ENCODE results near the gene SULT1C4. TPM values are rescaled to one million over a fixed set of nuclear protein-coding genes. Genes with fewer than 3 reads are reported as not detected.

SULT1C4 gene
- total RNA-seq, 4 donors from 2014 or later = 0.31 to 2.1 (median 1.2) TPM; not detected in 1

DNA sequence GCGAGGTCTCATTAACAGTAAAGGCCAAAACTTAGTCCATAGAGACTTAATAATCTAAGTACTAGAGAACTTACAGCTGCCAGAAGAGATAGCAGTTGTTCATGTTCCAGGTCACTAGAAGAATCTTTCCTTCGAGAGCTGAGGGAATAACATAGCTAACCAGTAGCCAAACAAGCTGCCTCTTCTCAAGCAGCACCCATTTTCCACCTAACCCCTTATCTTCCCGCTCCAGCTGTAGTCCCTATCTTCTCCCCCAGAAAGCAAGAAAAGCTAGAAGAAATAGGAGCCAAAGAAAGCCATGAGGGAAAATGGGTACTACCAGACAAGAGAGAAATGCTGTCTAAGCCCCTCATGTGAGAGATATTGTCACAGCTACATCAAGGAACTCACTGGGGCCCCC lies 24.0 kb downstream of the SULT1C4 start:
- H3K4me1 ChIP-seq = no peaks in the 10 kb centered on the region
- H3K9me3 ChIP-seq = peaks cover 0 to 36% (median 26%) of the 10 kb centered on the region in 3 donors
- TF ChIP-seq CTCF (IDR thresholded peaks at IDR 0.05) (no peak), POLR2A (IDR thresholded peaks at IDR 0.05) (no peak)
- no peaks in the 10 kb centered on the region for H3K27me3 ChIP-seq
- intact Hi-C loops (cut with DNase I) = no loop called here
- no peaks in the 10 kb centered on the region for H3K36me3 ChIP-seq
- no peak overlapping the region for H3K4me3 ChIP-seq
- 65 to 72% methylated on average over 3 of the region's 3 CpGs for WGBS, 2 donors
- DNase-seq = no peak
- no peak overlapping the region for H3K27ac ChIP-seq

DNA sequence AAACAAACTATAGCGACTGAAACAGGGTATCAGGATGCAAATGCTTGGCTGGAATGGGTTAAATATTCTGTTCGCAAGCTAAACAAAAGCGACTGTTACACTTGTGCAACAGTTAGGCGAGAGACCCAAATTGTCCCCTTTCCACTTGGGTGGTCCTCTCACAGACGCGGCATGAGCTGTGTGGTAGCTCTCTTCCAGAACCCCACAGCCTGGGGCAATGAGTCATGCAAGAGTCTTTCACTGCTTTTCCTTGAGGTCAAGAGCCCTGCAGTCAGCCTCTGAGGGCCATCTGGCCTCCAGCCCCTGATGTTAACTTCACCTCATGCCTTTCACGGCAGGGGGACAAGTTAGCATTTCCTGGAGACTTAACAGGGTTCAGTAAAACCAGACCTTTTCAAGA lies 25.7 kb downstream of the SULT1C4 start:
- Histone ChIP-seq H3K4me1 (no peaks in the 10 kb centered on the region), H3K27me3 (no peaks in the 10 kb centered on the region), H3K36me3 (no peaks in the 10 kb centered on the region), H3K27ac (no peak overlapping the region), H3K4me3 (no peak overlapping the region), H3K9me3 (peaks cover 0 to 35% (median 23%) of the 10 kb centered on the region in 3 donors)
- DNase-seq = no peak
- intact Hi-C loops (cut with DNase I) = no loop called here
- TF ChIP-seq CTCF (IDR thresholded peaks at IDR 0.05) (no peak), POLR2A (IDR thresholded peaks at IDR 0.05) (no peak)
- WGBS, 2 donors = 30 to 70% methylated on average over 3 to 6 of the region's 7 CpGs

DNA sequence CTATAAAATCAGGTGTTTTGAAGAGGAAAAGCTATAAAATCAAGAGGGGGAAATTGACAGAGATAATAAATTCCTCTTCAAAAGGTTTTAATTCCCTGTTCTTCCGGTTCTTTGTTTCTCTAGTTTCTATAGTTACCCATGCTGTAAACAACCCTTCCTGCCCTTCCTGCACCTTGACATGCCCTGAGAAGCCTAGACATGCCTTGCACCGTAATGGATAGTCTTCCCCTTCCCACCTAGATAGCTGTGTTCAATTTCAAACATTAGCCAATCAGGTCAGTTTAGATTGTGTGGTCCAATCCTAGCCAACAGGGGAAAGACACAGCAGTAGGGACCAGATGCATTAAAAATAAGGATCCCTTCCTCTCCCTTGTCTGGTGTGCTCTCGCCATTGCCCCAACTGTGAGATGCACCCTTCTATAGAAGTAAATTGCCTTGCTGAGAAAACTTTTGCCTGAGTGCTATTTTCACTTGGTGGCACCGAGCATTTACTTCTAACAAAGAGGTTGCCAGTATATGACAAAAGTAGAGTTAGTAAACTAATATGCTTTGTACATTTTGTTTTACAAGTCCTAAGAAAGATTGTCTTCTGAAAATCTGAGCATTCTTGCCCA lies 27.1 kb downstream of the SULT1C4 start:
- TF ChIP-seq POLR2A (IDR thresholded peaks at IDR 0.05) = no peak
- TF ChIP-seq CTCF (IDR thresholded peaks at IDR 0.05) = no peak
- intact Hi-C loops (cut with DNase I) = no loop called here
- H3K4me1 ChIP-seq = no peaks in the 10 kb centered on the region
- no peaks in the 10 kb centered on the region for H3K27me3 ChIP-seq
- H3K4me3 ChIP-seq = no peak overlapping the region
- no peaks in the 10 kb centered on the region for H3K36me3 ChIP-seq
- no peak for DNase-seq
- 54 to 56% methylated on average over 4 of the region's 4 CpGs for WGBS, 2 donors
- no peak overlapping the region for H3K27ac ChIP-seq
- H3K9me3 ChIP-seq = peaks cover 0 to 21% (median 9%) of the 10 kb centered on the region in 3 donors

- TF ChIP-seq CTCF (IDR thresholded peaks at IDR 0.05) (no peak), POLR2A (IDR thresholded peaks at IDR 0.05) (no peak)
- Histone ChIP-seq H3K9me3 (peaks cover 0 to 12% (median 7%) of the 10 kb centered on the region in 3 donors), H3K4me3 (no peak overlapping the region), H3K4me1 (no peaks in the 10 kb centered on the region), H3K27me3 (no peaks in the 10 kb centered on the region), H3K27ac (no peak overlapping the region), H3K36me3 (no peaks in the 10 kb centered on the region)
- no peak for DNase-seq
- intact Hi-C loops (cut with DNase I) = no loop called here
- WGBS, 2 donors = 78 to 86% methylated on average over 6 of the region's 6 CpGs
Observed at GRCh38 chr2:108407864-108408729, 30.3 kb downstream of the SULT1C4 start.

GRCh38 chr2:108409768-108410167 lies 32.0 kb downstream of the SULT1C4 start:
- intact Hi-C loops (cut with DNase I) = no loop called here
- TF ChIP-seq POLR2A (IDR thresholded peaks at IDR 0.05) (no peak), CTCF (IDR thresholded peaks at IDR 0.05) (no peak)

More at GRCh38 chr2:108409768-108410167, 32.0 kb downstream of the SULT1C4 start:
- 69 to 82% methylated on average over 1 of the region's 1 CpG for WGBS, 2 donors
- Histone ChIP-seq H3K9me3 (peaks cover 0 to 11% (median 6%) of the 10 kb centered on the region in 3 donors), H3K4me1 (no peaks in the 10 kb centered on the region), H3K27me3 (no peaks in the 10 kb centered on the region), H3K4me3 (no peak overlapping the region), H3K36me3 (no peaks in the 10 kb centered on the region), H3K27ac (no peak overlapping the region)
- DNase-seq = no peak

Measured in esophagus squamous epithelium (tissue), 5 donors.